H1 (cell line): ENCODE data around the gene B4GALNT3. TPM values are rescaled to one million over a fixed set of nuclear protein-coding genes. Genes with fewer than 3 reads are reported as not detected.

Experiments used
- FOSL1 ChIP-seq: IDR thresholded peaks from 2 replicates; pipeline ENCODE4 v1.6.1; 2011; ENCODE audit warnings: mild to moderate bottlenecking, low read depth, low read length, moderate library complexity; ENCODE audit not compliant: insufficient read depth
- GTF2F1 ChIP-seq: IDR thresholded peaks from 2 replicates; pipeline ENCODE4 v1.6.1; 2012; ENCODE audit warnings: low read depth, low read length, improper control_type of control experiment, borderline replicate concordance
- KDM5A ChIP-seq: fragments of 200-600 bp; IDR thresholded peaks from 2 replicates; pipeline ENCODE4 v1.7.1; 2012; ENCODE audit warnings: mild to moderate bottlenecking, low read length, inconsistent platforms, mixed read lengths
- POU5F1 ChIP-seq: IDR thresholded peaks from 2 replicates; pipeline ENCODE4 v1.6.1; 2011; ENCODE audit warnings: low read depth, mild to moderate bottlenecking, low read length, moderate library complexity
- TAF1 ChIP-seq: IDR thresholded peaks from 2 replicates; pipeline ENCODE4 v1.6.1; 2011; ENCODE audit warnings: mild to moderate bottlenecking, low read depth, low read length
- TCF12 ChIP-seq: IDR thresholded peaks from 2 replicates; pipeline ENCODE4 v1.6.1; 2011; ENCODE audit warnings: low read depth, mild to moderate bottlenecking, low read length
- ZNF274 ChIP-seq: IDR thresholded peaks from 2 replicates; pipeline ENCODE4 v1.7.0; 2012; ENCODE audit warnings: low read length, borderline replicate concordance; ENCODE audit errors: extremely low read depth
- polyA plus RNA-seq, 7 experiments: library from polyadenylated mRNA; depleted of rRNA in 3 of 7; stranded (reverse) in 5 of 7; unstranded in 2 of 7; fragments of >200 nt in 5 of 7; fragments of 200-250 nt in 2 of 7; gene quantifications; 1 replicate in 5 of 7; 2 replicates in 1 of 7; 4 replicates in 1 of 7; pipeline versions ENCODE4 v1.2.1 to v1.2.3, GENCODE V29; 2011 to 2013; ENCODE audit warnings: missing spikeins in 2 of 7, mixed read lengths in 2 of 7
- total RNA-seq: library from RNA; stranded (reverse); fragmentation: NEBNext Ultra II Directional; extraction: Animal tissue kit (Norgen Biotek cat#: 25700); gene quantifications from 2 replicates; pipeline ENCODE4 v1.2.1, GENCODE V29; 2021
- TF ChIP-seq, protein P1 (sequence below): fragments of 300-600 bp; sonication (generic); IDR thresholded peaks from 2 replicates; pipeline ENCODE4 v1.7.1; 2012; ENCODE audit warnings: low read length, moderate library complexity, mild to moderate bottlenecking, inconsistent platforms; ENCODE audit not compliant: insufficient replicate concordance

The B4GALNT3 gene
- total and polyA plus RNA-seq, 2 of the 8 experiments (the other 6 are each of a cell fraction or from before 2014, with no cell fraction given), result 12.5 to 20.3 TPM

DNA sequence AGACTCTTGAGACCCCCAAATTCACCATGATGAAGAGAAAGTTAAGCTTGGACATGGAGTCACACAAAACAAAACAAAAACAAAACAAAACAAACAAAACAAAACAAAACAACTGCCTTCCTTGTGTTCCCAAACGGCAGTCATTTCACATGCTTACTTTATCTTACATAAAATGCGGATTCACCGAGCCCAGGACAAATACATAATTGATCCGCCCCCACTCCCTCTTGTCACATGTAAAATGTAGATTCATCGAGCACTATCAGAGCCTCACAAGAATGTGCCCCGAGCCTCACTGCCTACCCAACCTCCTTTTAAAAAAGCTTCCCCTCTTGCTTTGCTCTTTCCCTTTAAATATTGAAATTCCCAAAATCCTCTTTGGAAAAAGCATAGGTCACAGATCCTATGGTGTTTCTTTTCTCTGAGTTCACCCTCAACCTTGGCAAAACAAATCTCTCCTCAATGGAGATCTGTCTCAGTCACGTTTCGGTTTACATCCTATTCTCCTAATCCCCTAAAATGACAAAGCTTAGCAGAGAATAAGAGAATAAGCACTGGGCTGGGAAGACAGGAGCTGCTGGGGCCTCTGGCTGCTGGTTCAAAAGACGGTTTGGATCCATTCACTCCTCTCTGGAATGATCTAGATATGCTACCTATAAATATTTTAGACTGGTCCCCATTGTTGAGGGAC is 119.8 kb downstream of the B4GALNT3 start (continued):
- TF ChIP-seq, protein P1, sequence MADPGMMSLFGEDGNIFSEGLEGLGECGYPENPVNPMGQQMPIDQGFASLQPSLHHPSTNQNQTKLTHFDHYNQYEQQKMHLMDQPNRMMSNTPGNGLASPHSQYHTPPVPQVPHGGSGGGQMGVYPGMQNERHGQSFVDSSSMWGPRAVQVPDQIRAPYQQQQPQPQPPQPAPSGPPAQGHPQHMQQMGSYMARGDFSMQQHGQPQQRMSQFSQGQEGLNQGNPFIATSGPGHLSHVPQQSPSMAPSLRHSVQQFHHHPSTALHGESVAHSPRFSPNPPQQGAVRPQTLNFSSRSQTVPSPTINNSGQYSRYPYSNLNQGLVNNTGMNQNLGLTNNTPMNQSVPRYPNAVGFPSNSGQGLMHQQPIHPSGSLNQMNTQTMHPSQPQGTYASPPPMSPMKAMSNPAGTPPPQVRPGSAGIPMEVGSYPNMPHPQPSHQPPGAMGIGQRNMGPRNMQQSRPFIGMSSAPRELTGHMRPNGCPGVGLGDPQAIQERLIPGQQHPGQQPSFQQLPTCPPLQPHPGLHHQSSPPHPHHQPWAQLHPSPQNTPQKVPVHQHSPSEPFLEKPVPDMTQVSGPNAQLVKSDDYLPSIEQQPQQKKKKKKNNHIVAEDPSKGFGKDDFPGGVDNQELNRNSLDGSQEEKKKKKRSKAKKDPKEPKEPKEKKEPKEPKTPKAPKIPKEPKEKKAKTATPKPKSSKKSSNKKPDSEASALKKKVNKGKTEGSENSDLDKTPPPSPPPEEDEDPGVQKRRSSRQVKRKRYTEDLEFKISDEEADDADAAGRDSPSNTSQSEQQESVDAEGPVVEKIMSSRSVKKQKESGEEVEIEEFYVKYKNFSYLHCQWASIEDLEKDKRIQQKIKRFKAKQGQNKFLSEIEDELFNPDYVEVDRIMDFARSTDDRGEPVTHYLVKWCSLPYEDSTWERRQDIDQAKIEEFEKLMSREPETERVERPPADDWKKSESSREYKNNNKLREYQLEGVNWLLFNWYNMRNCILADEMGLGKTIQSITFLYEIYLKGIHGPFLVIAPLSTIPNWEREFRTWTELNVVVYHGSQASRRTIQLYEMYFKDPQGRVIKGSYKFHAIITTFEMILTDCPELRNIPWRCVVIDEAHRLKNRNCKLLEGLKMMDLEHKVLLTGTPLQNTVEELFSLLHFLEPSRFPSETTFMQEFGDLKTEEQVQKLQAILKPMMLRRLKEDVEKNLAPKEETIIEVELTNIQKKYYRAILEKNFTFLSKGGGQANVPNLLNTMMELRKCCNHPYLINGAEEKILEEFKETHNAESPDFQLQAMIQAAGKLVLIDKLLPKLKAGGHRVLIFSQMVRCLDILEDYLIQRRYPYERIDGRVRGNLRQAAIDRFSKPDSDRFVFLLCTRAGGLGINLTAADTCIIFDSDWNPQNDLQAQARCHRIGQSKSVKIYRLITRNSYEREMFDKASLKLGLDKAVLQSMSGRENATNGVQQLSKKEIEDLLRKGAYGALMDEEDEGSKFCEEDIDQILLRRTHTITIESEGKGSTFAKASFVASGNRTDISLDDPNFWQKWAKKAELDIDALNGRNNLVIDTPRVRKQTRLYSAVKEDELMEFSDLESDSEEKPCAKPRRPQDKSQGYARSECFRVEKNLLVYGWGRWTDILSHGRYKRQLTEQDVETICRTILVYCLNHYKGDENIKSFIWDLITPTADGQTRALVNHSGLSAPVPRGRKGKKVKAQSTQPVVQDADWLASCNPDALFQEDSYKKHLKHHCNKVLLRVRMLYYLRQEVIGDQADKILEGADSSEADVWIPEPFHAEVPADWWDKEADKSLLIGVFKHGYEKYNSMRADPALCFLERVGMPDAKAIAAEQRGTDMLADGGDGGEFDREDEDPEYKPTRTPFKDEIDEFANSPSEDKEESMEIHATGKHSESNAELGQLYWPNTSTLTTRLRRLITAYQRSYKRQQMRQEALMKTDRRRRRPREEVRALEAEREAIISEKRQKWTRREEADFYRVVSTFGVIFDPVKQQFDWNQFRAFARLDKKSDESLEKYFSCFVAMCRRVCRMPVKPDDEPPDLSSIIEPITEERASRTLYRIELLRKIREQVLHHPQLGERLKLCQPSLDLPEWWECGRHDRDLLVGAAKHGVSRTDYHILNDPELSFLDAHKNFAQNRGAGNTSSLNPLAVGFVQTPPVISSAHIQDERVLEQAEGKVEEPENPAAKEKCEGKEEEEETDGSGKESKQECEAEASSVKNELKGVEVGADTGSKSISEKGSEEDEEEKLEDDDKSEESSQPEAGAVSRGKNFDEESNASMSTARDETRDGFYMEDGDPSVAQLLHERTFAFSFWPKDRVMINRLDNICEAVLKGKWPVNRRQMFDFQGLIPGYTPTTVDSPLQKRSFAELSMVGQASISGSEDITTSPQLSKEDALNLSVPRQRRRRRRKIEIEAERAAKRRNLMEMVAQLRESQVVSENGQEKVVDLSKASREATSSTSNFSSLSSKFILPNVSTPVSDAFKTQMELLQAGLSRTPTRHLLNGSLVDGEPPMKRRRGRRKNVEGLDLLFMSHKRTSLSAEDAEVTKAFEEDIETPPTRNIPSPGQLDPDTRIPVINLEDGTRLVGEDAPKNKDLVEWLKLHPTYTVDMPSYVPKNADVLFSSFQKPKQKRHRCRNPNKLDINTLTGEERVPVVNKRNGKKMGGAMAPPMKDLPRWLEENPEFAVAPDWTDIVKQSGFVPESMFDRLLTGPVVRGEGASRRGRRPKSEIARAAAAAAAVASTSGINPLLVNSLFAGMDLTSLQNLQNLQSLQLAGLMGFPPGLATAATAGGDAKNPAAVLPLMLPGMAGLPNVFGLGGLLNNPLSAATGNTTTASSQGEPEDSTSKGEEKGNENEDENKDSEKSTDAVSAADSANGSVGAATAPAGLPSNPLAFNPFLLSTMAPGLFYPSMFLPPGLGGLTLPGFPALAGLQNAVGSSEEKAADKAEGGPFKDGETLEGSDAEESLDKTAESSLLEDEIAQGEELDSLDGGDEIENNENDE, result no peak
- TF ChIP-seq ZNF274, result no peak
- TF ChIP-seq FOSL1, result no peak
- TF ChIP-seq KDM5A, result no peak
- TF ChIP-seq TAF1, result no peak
- no peak for TF ChIP-seq POU5F1
- TF ChIP-seq TCF12, result no peak
- TF ChIP-seq GTF2F1, result no peak
